A673 (cell line): ENCODE measurements around the gene XYLB. TPM values are rescaled to one million over a fixed set of nuclear protein-coding genes. Genes with fewer than 3 reads are reported as not detected.

ENCODE experiments used
- BruUV-seq: library from RNA; stranded (reverse); fragments of 400-500 nt; replicated peaks from 2 replicates; lab custom pipeline; 2021; lab: Mats Ljungman, UMichigan
- CTCF ChIA-PET: fragments of 300-600 bp; sonication (Branson Sonifier 250); formaldehyde crosslinking; loops from one replicate; lab custom pipeline; 2022; ENCODE audit warnings: antibody characterized with exemption; lab: Charles Lee
- POLR2A ChIA-PET: fragments of 300-600 bp; sonication (Branson Sonifier 250); formaldehyde crosslinking; loops from one replicate; lab custom pipeline; 2022; ENCODE audit warnings: antibody characterized with exemption; ENCODE audit not compliant: low non-redundant PET; lab: Charles Lee
- DNase-seq: peaks from one replicate; pipeline ENCODE4 v3.0.0-alpha.2; 2015; ENCODE audit warnings: low spot score
- H3K27ac ChIP-seq: fragments of 200-600 bp; sonication (generic); 2 replicates; pipeline ENCODE4 v1.5.1; 2016; ENCODE audit warnings: mixed run types, low read depth, mild to moderate bottlenecking, mixed read lengths, antibody characterized with exemption, low read length; ENCODE audit not compliant: poor library complexity, severe bottlenecking
- H3K27me3 ChIP-seq: fragments of 200-600 bp; sonication (generic); replicated peaks from 2 replicates; pipeline ENCODE4 v1.6.1; 2017; ENCODE audit warnings: mixed run types, low read depth, mild to moderate bottlenecking, mixed read lengths, antibody characterized with exemption, low read length; ENCODE audit not compliant: insufficient read depth, poor library complexity
- H3K36me3 ChIP-seq: fragments of 200-600 bp; sonication (generic); 2 replicates; pipeline ENCODE4 v1.6.1; 2016; ENCODE audit warnings: mixed run types, mild to moderate bottlenecking, mixed read lengths, antibody characterized with exemption, low read length; ENCODE audit not compliant: insufficient read depth, poor library complexity, severe bottlenecking
- H3K4me1 ChIP-seq: fragments of 200-600 bp; sonication (generic); 2 replicates; pipeline ENCODE4 v1.6.1; 2017; ENCODE audit warnings: mixed run types, mild to moderate bottlenecking, mixed read lengths, antibody characterized with exemption, low read length; ENCODE audit not compliant: insufficient read depth, poor library complexity, severe bottlenecking
- H3K4me3 ChIP-seq: fragments of 200-600 bp; sonication (generic); 2 replicates; pipeline ENCODE4 v1.5.1; 2016; ENCODE audit warnings: low read depth, mixed run types, mild to moderate bottlenecking, mixed read lengths, low read length; ENCODE audit not compliant: poor library complexity, severe bottlenecking
- H3K9me3 ChIP-seq: fragments of 200-600 bp; sonication (generic); 2 replicates; pipeline ENCODE4 v1.6.1; 2016; ENCODE audit warnings: mixed run types, low read depth, mild to moderate bottlenecking, mixed read lengths, antibody characterized with exemption, low read length; ENCODE audit not compliant: poor library complexity, severe bottlenecking
- EZH2 ChIP-seq: fragments of 200-600 bp; sonication (generic); IDR thresholded peaks from 2 replicates; pipeline ENCODE4 v1.6.1; 2017; ENCODE audit warnings: borderline replicate concordance, low read depth, mild to moderate bottlenecking, mixed read lengths, antibody characterized with exemption, low read length; ENCODE audit not compliant: poor library complexity, severe bottlenecking
- intact Hi-C: fragments of 100-400 bp; cut with micrococcal nuclease; formaldehyde crosslinking; loops from one replicate; pipeline ENCODE4 v1.10.0; 2022; ENCODE audit not compliant: unreplicated experiment
- total RNA-seq: library from RNA; stranded (reverse); gene quantifications from 2 replicates; pipeline ENCODE4 v1.2.3, GENCODE V29; 2021
- TF ChIP-seq, protein P1 (sequence below): fragments of 300-800, 200-600 bp; sonication (generic); conservative IDR thresholded peaks from 2 replicates; pipeline ENCODE4 v1.5.1; 2017; ENCODE audit warnings: low read depth, mild to moderate bottlenecking, antibody characterized with exemption, low read length, moderate library complexity, mixed read lengths

XYLB gene
- total RNA-seq, 1 experiment from 2014 or later: 3.6 TPM

DNA sequence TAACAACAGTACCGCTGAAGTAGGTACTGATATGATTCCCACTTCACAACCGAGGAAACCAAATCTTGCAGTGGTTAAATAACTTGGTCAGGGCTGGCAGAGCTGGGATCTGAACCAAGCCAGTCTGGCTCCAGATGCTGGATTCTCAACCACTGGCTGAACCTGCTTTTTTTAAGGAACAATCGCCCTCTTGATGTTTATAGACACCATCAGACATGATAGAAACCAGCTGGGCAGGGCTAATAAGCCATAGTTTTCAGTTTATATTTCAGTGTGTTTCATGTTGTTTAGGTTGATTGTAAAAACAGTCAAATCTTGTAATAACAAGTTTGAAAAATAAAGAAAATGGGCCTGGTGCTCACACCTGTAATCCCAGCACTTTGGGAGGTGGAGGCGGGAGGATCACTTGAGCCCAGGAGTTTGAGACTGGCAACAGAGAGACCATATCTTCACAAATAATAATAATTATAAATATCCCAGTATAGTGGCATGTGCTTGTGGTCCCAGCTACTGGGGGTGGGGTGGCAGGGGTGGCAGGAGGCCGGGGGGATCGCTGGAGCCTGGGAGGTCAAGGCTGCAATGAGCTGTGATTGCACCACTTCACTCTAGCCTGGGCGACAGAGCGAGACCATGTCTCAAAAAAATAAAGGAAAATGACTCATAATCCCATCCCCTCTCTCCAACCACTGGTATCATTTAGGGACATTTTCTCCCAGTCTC lies 36.7 kb downstream of the XYLB start:
- no peak for DNase-seq
- Histone ChIP-seq H3K27ac (no peak overlapping the region), H3K36me3 (no peaks in the 10 kb centered on the region), H3K9me3 (no peaks in the 10 kb centered on the region), H3K4me1 (no peaks in the 10 kb centered on the region), H3K27me3 (no peaks in the 10 kb centered on the region), H3K4me3 (no peak overlapping the region)
- POLR2A ChIA-PET: no interaction called here
- intact Hi-C loops: no loop called here
- CTCF ChIA-PET: no interaction called here
- no TSS peak for BruUV-seq
- no peak for TF ChIP-seq EZH2
- TF ChIP-seq, protein P1, sequence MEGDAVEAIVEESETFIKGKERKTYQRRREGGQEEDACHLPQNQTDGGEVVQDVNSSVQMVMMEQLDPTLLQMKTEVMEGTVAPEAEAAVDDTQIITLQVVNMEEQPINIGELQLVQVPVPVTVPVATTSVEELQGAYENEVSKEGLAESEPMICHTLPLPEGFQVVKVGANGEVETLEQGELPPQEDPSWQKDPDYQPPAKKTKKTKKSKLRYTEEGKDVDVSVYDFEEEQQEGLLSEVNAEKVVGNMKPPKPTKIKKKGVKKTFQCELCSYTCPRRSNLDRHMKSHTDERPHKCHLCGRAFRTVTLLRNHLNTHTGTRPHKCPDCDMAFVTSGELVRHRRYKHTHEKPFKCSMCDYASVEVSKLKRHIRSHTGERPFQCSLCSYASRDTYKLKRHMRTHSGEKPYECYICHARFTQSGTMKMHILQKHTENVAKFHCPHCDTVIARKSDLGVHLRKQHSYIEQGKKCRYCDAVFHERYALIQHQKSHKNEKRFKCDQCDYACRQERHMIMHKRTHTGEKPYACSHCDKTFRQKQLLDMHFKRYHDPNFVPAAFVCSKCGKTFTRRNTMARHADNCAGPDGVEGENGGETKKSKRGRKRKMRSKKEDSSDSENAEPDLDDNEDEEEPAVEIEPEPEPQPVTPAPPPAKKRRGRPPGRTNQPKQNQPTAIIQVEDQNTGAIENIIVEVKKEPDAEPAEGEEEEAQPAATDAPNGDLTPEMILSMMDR: no peak

GRCh38 chr3:38386992-38387750 lies 40.6 kb downstream of the XYLB start:
- Histone ChIP-seq H3K9me3 (no peaks in the 10 kb centered on the region), H3K4me3 (no peak overlapping the region), H3K27me3 (no peaks in the 10 kb centered on the region), H3K36me3 (no peaks in the 10 kb centered on the region), H3K4me1 (no peaks in the 10 kb centered on the region), H3K27ac (no peak overlapping the region)
- ChIA-PET POLR2A (interaction anchor here (0.7 kb wide), 1 partner anchor 195 kb away, joined by 3 read pairs; no protein-coding TSS in a partner anchor), CTCF (no interaction called here)
- no peak for DNase-seq
- no TSS peak for BruUV-seq
- intact Hi-C loops: no loop called here
- TF ChIP-seq, protein P1: no peak
- no peak for TF ChIP-seq EZH2

- no TSS peak for BruUV-seq
- ChIA-PET CTCF (no interaction called here), POLR2A (no interaction called here)
Measured at GRCh38 chr3:38387862-38388261, 41.3 kb downstream of the XYLB start.

More at GRCh38 chr3:38387862-38388261, 41.3 kb downstream of the XYLB start:
- Histone ChIP-seq H3K27ac (no peak overlapping the region), H3K9me3 (no peaks in the 10 kb centered on the region), H3K4me1 (no peaks in the 10 kb centered on the region), H3K36me3 (no peaks in the 10 kb centered on the region), H3K27me3 (no peaks in the 10 kb centered on the region), H3K4me3 (no peak overlapping the region)
- no peak for DNase-seq
- intact Hi-C loops: no loop called here
- no peak for TF ChIP-seq EZH2
- TF ChIP-seq, protein P1: no peak
